HG02943 (cell line): Measurements from ENCODE around the gene MINDY2.
"Not testable (repeated sequence)": the region's sequence is repeated elsewhere in the genome, so short reads cannot be mapped to it uniquely, and the experiment has no call there.

Source experiments
- ATAC-seq: cut with Tn5 transposase; IDR thresholded peaks from one replicate; pipeline ENCODE4 v1.9.1; 2021; ENCODE audit warnings: mild to moderate bottlenecking, low read depth, moderate library complexity; ENCODE audit not compliant: unreplicated experiment

Gene MINDY2

GRCh38 chr15:58876306-58877106 lies 105.4 kb downstream of the MINDY2 start:
- ATAC-seq = no peak

- no peak for ATAC-seq
Measured at GRCh38 chr15:58877999-58878825, 107.1 kb downstream of the MINDY2 start.

GRCh38 chr15:58880320-58880719 lies 109.2 kb downstream of the MINDY2 start:
- no peak for ATAC-seq

GRCh38 chr15:58882243-58882642 lies 111.1 kb downstream of the MINDY2 start:
- no peak for ATAC-seq

GRCh38 chr15:58883926-58884325 lies 112.8 kb downstream of the MINDY2 start:
- ATAC-seq = not testable (repeated sequence)

GRCh38 chr15:58886921-58887320 lies 115.8 kb downstream of the MINDY2 start:
- no peak for ATAC-seq

GRCh38 chr15:58889363-58889762 lies 118.3 kb downstream of the MINDY2 start:
- no peak for ATAC-seq

GRCh38 chr15:58898150-58898680 lies 127.1 kb downstream of the MINDY2 start:
- ATAC-seq = no peak

GRCh38 chr15:58900631-58901030 lies 129.5 kb downstream of the MINDY2 start:
- no peak for ATAC-seq

- ATAC-seq = no peak
Measured at GRCh38 chr15:58908550-58909309, 137.6 kb downstream of the MINDY2 start.

- ATAC-seq = no peak
Measured at GRCh38 chr15:58909616-58910015, 138.5 kb downstream of the MINDY2 start.

GRCh38 chr15:58910456-58910855 lies 139.4 kb downstream of the MINDY2 start:
- ATAC-seq = no peak
